OCI-LY1 (cell line): ENCODE data around the gene NUAK1.

Experiments
- H2AFZ ChIP-seq: fragments of 200-600 bp; sonication (generic), shearing (Covaris generic); 2 replicates; pipeline ENCODE4 v1.6.0; 2014; ENCODE audit warnings: antibody characterized with exemption, mild to moderate bottlenecking, low read length
- H3F3A ChIP-seq: fragments of 200-600 bp; sonication (generic), shearing (Covaris generic); 2 replicates; pipeline ENCODE4 v1.6.0; 2014; ENCODE audit warnings: mild to moderate bottlenecking, antibody characterized with exemption, low read length, moderate library complexity; ENCODE audit not compliant: insufficient read depth
- H3K27ac ChIP-seq: fragments of 200-600 bp; sonication (generic); 2 replicates; pipeline ENCODE4 v1.5.1; 2014; ENCODE audit warnings: low read length, mixed run types, mild to moderate bottlenecking, low read depth; ENCODE audit not compliant: poor library complexity, severe bottlenecking
- H3K27me3 ChIP-seq: fragments of 200-600 bp; sonication (generic); 2 replicates; pipeline ENCODE4 v1.6.0; 2014; ENCODE audit warnings: antibody characterized with exemption, mild to moderate bottlenecking, low read length, moderate library complexity; ENCODE audit not compliant: insufficient read depth
- H3K36me3 ChIP-seq: fragments of 200-600 bp; sonication (generic); 2 replicates; pipeline ENCODE4 v1.6.1; 2014; ENCODE audit warnings: mild to moderate bottlenecking, antibody characterized with exemption, low read length, moderate library complexity, mixed read lengths; ENCODE audit not compliant: insufficient read depth
- H3K4me1 ChIP-seq: fragments of 200-600 bp; sonication (generic); 2 replicates; pipeline ENCODE4 v1.5.1; 2014; ENCODE audit warnings: mild to moderate bottlenecking, low read length, moderate library complexity; ENCODE audit not compliant: insufficient read depth, severe bottlenecking
- H3K4me2 ChIP-seq: fragments of 200-600 bp; sonication (generic), shearing (Covaris generic); 2 replicates; pipeline ENCODE4 v1.6.1; 2014; ENCODE audit warnings: low read length
- H3K4me3 ChIP-seq: fragments of 200-600 bp; sonication (generic); 2 replicates; pipeline ENCODE4 v1.5.1; 2014; ENCODE audit warnings: low read length, low read depth, mild to moderate bottlenecking, mixed read lengths; ENCODE audit not compliant: poor library complexity, severe bottlenecking
- H3K79me2 ChIP-seq: fragments of 200-600 bp; shearing (Covaris generic); 2 replicates; pipeline ENCODE4 v1.6.1; 2016; ENCODE audit warnings: mixed run types, low read length, mixed read lengths; ENCODE audit not compliant: insufficient read depth
- H3K9ac ChIP-seq: fragments of 200-600 bp; sonication (generic), shearing (Covaris generic); 2 replicates; pipeline ENCODE4 v1.6.1; 2014; ENCODE audit warnings: mild to moderate bottlenecking, low read length, mixed read lengths
- H3K9me2 ChIP-seq: fragments of 200-600 bp; sonication (generic), shearing (Covaris generic); 2 replicates; pipeline ENCODE4 v1.6.1; 2014; ENCODE audit warnings: low read depth, mild to moderate bottlenecking, low read length, mixed read lengths
- H3K9me3 ChIP-seq: fragments of 200-600 bp; shearing (Covaris generic); 2 replicates; pipeline ENCODE4 v1.6.1; 2014; ENCODE audit warnings: low read length, mixed read lengths
- H4K20me1 ChIP-seq: fragments of 200-600 bp; sonication (generic), shearing (Covaris generic); 2 replicates; pipeline ENCODE4 v1.6.0; 2016; ENCODE audit warnings: mild to moderate bottlenecking, low read length; ENCODE audit not compliant: insufficient read depth
- EZH2 ChIP-seq: fragments of 200-600 bp; sonication (generic), shearing (Covaris generic); IDR thresholded peaks from 2 replicates; pipeline ENCODE4 v1.8.0; 2017; ENCODE audit warnings: borderline replicate concordance, mixed run types, mild to moderate bottlenecking, antibody characterized with exemption, low read length, moderate library complexity, mixed read lengths
- TF ChIP-seq, protein P1 (sequence below): fragments of 200-600 bp; sonication (generic), shearing (Covaris generic); IDR thresholded peaks from 2 replicates; pipeline ENCODE4 v1.5.1; 2017; ENCODE audit warnings: mild to moderate bottlenecking, antibody characterized with exemption, low read length, moderate library complexity, mixed read lengths

The NUAK1 gene

DNA sequence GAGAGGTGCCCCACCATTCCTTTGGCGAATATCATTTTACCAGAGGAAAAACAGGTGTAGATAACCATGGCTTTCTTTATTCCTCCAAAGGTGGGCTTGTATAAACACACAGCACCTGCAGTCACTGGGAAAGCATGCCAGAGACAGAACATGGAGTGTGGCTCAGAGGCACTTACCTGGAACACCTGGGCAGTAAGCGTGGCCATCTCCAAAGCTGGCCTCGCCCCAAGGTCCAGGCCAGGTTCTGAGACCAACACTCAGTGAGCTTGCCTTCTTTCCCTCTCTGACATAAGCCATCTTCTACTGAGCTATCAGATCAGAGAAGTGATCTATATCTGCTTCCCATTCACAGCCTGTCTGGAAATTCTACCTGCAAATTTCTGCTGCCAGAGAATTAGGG is 70.5 kb downstream of the NUAK1 start:
- Histone ChIP-seq H4K20me1 (no peaks in the 10 kb centered on the region), H3K9ac (no peak overlapping the region), H3K79me2 (no peaks in the 10 kb centered on the region), H3K27me3 (no peaks in the 10 kb centered on the region), H3K9me3 (no peaks in the 10 kb centered on the region), H3F3A (no peaks in the 10 kb centered on the region), H3K27ac (no peak overlapping the region), H3K4me2 (no peak overlapping the region), H3K36me3 (no peaks in the 10 kb centered on the region), H3K4me1 (no peaks in the 10 kb centered on the region), H2AFZ (no peak overlapping the region), H3K4me3 (no peak overlapping the region), H3K9me2 (no peaks in the 10 kb centered on the region)
- no peak for TF ChIP-seq EZH2
- TF ChIP-seq, protein P1, sequence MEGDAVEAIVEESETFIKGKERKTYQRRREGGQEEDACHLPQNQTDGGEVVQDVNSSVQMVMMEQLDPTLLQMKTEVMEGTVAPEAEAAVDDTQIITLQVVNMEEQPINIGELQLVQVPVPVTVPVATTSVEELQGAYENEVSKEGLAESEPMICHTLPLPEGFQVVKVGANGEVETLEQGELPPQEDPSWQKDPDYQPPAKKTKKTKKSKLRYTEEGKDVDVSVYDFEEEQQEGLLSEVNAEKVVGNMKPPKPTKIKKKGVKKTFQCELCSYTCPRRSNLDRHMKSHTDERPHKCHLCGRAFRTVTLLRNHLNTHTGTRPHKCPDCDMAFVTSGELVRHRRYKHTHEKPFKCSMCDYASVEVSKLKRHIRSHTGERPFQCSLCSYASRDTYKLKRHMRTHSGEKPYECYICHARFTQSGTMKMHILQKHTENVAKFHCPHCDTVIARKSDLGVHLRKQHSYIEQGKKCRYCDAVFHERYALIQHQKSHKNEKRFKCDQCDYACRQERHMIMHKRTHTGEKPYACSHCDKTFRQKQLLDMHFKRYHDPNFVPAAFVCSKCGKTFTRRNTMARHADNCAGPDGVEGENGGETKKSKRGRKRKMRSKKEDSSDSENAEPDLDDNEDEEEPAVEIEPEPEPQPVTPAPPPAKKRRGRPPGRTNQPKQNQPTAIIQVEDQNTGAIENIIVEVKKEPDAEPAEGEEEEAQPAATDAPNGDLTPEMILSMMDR = no peak

GRCh38 chr12:106067606-106068205 is 71.0 kb downstream of the NUAK1 start:
- H3K9ac ChIP-seq = no peak overlapping the region
- H4K20me1 ChIP-seq = no peaks in the 10 kb centered on the region
- TF ChIP-seq EZH2 = no peak
- TF ChIP-seq, protein P1 = no peak
- H3K4me2 ChIP-seq = no peak overlapping the region
- H2AFZ ChIP-seq = no peak overlapping the region
- H3K4me1 ChIP-seq = no peaks in the 10 kb centered on the region
- no peaks in the 10 kb centered on the region for H3K9me3 ChIP-seq
- H3F3A ChIP-seq = no peaks in the 10 kb centered on the region
- no peaks in the 10 kb centered on the region for H3K27me3 ChIP-seq
- no peaks in the 10 kb centered on the region for H3K79me2 ChIP-seq
- H3K27ac ChIP-seq = no peak overlapping the region
- no peaks in the 10 kb centered on the region for H3K36me3 ChIP-seq
- no peak overlapping the region for H3K4me3 ChIP-seq
- no peaks in the 10 kb centered on the region for H3K9me2 ChIP-seq

- no peak overlapping the region for H3K9ac ChIP-seq
- no peaks in the 10 kb centered on the region for H3K36me3 ChIP-seq
- no peak overlapping the region for H3K27ac ChIP-seq
- no peaks in the 10 kb centered on the region for H3K79me2 ChIP-seq
- H3K4me2 ChIP-seq = no peak overlapping the region
- no peak overlapping the region for H2AFZ ChIP-seq
- H4K20me1 ChIP-seq = no peaks in the 10 kb centered on the region
- H3K9me2 ChIP-seq = no peaks in the 10 kb centered on the region
- no peak for TF ChIP-seq EZH2
- TF ChIP-seq, protein P1 = no peak
- no peaks in the 10 kb centered on the region for H3K27me3 ChIP-seq
- H3K4me3 ChIP-seq = no peak overlapping the region
- H3K9me3 ChIP-seq = no peaks in the 10 kb centered on the region
- no peaks in the 10 kb centered on the region for H3K4me1 ChIP-seq
- H3F3A ChIP-seq = no peaks in the 10 kb centered on the region
Observed at GRCh38 chr12:106066726-106067325, 71.9 kb downstream of the NUAK1 start.
